Measurements from ENCODE around the gene RTKN2. TPM values are rescaled to one million over a fixed set of nuclear protein-coding genes. Genes with fewer than 3 reads are reported as not detected.

Gene RTKN2
- total RNA-seq, 1 experiment from 2014 or later, result 14.4 TPM

GRCh38 chr10:62297857-62298256 is 29.2 kb upstream of the RTKN2 start:
- Mint-ChIP-seq H3K9me3 (peaks cover 0 to 5% of the 10 kb centered on the region in 2 experiments; a peak in 2 of 5 replicates), H3K27me3 (ENCODE audit: low read depth) (no peaks in the 10 kb centered on the region; the same call in 1 of the 2 replicates), H3K4me3 (no peak overlapping the region), H3K4me1 (no peaks in the 10 kb centered on the region), H3K36me3 (ENCODE audit: insufficient read depth in 1 of 3, low read depth in 3 of 3) (no peaks in the 10 kb centered on the region; a peak in 1 of 7 replicates), H3K27ac (no peak overlapping the region)
- no CpG with 5 or more reads among the region's 5 CpGs for WGBS (ENCODE audit: extremely low coverage, insufficient read length, low lambda C conversion rate)
- no peak overlapping the region for H3K9ac ChIP-seq (ENCODE audit: extremely low read depth, insufficient read length, low read length)
- no peaks in the 10 kb centered on the region for H3K79me2 ChIP-seq (ENCODE audit: insufficient read depth, low read length)
- H4K91ac ChIP-seq (ENCODE audit: insufficient read length, low read depth, low read length), result no peak overlapping the region
- H3K23ac ChIP-seq (ENCODE audit: insufficient read length, low read depth, low read length), result no peak overlapping the region
- no peak overlapping the region for H2BK15ac ChIP-seq (ENCODE audit: low read depth, low read length)
- no peak for DNase-seq
- no peak overlapping the region for H3K14ac ChIP-seq (ENCODE audit: insufficient read depth, low read length)
- H3K4me2 ChIP-seq (ENCODE audit: insufficient read depth, insufficient read length, low read length), result no peak overlapping the region
- no peak overlapping the region for H3K27ac ChIP-seq (ENCODE audit: insufficient read length, low read depth, low read length)
- no peak for TF ChIP-seq CTCF (conservative IDR thresholded peaks at IDR 0.05)
- H2BK5ac ChIP-seq (ENCODE audit: insufficient read length, low read length), result no peak overlapping the region
- H3K18ac ChIP-seq (ENCODE audit: insufficient read length, low read depth, low read length), result no peak overlapping the region
- H4K8ac ChIP-seq (replicated peaks; ENCODE audit: insufficient read length, low read depth, low read length), result no peak overlapping the region
- H3K23me2 ChIP-seq (ENCODE audit: insufficient read length, low read depth, low read length, poor library complexity, severe bottlenecking), result no peaks in the 10 kb centered on the region
- H2BK20ac ChIP-seq (ENCODE audit: low read depth, low read length, poor library complexity, severe bottlenecking), result no peak overlapping the region
- no peak overlapping the region for H3K4ac ChIP-seq (ENCODE audit: low read depth, low read length)
- no peak overlapping the region for H2BK120ac ChIP-seq (ENCODE audit: low read depth, low read length, poor library complexity, severe bottlenecking)
- no peaks in the 10 kb centered on the region for H3K27me3 ChIP-seq (ENCODE audit: insufficient read depth, low read length)
- no peaks in the 10 kb centered on the region for H3K9me3 ChIP-seq (ENCODE audit: control insufficient read depth, low read depth, low read length)
- H3K56ac ChIP-seq (ENCODE audit: insufficient read length, low read depth, low read length), result no peak overlapping the region
- no peak overlapping the region for H2AK5ac ChIP-seq (ENCODE audit: insufficient read length, low read length)
- H2BK12ac ChIP-seq (ENCODE audit: insufficient read length, low read depth, low read length), result no peak overlapping the region
- no peaks in the 10 kb centered on the region for H3K4me1 ChIP-seq (ENCODE audit: insufficient read depth, low read length)
- H2AFZ ChIP-seq (ENCODE audit: low read length), result no peak overlapping the region
- H4K20me1 ChIP-seq (ENCODE audit: control insufficient read depth, insufficient read depth, insufficient read length), result no peaks in the 10 kb centered on the region
- H3T11ph ChIP-seq (ENCODE audit: low read length), result no peak overlapping the region
- no peaks in the 10 kb centered on the region for H3K79me1 ChIP-seq (ENCODE audit: insufficient read depth, low read depth, low read length, poor library complexity, severe bottlenecking)
- H4K5ac ChIP-seq (ENCODE audit: insufficient read length, low read depth, low read length), result no peak overlapping the region

All from H9 (cell line).